Ishikawa (cell line): ENCODE measurements around the gene FGGY.

ENCODE experiments used
- CEBPB ChIP-seq: IDR thresholded peaks from 2 replicates; pipeline ENCODE4 v1.6.1; 2012
- CREB1 ChIP-seq: IDR thresholded peaks from 2 replicates; pipeline ENCODE4 v1.6.1; 2012; ENCODE audit warnings: low read depth
- EGR1 ChIP-seq: IDR thresholded peaks from 2 replicates; pipeline ENCODE4 v1.6.1; 2012
- EP300 ChIP-seq: IDR thresholded peaks from 2 replicates; pipeline ENCODE4 v1.6.1; 2012; ENCODE audit warnings: borderline replicate concordance
- FOXM1 ChIP-seq: IDR thresholded peaks from 2 replicates; pipeline ENCODE4 v1.6.1; 2012; ENCODE audit warnings: low read depth, borderline replicate concordance
- MAX ChIP-seq: IDR thresholded peaks from 2 replicates; pipeline ENCODE4 v1.6.1; 2012
- NFIC ChIP-seq: IDR thresholded peaks from 2 replicates; pipeline ENCODE4 v1.6.1; 2012
- RAD21 ChIP-seq: IDR thresholded peaks from 2 replicates; pipeline ENCODE4 v1.6.1; 2012; ENCODE audit warnings: low read depth
- TAF1 ChIP-seq: IDR thresholded peaks from 2 replicates; pipeline ENCODE4 v1.6.1; 2012; ENCODE audit warnings: low read depth, mild to moderate bottlenecking
- TCF12 ChIP-seq: IDR thresholded peaks from 2 replicates; pipeline ENCODE4 v1.6.1; 2012; ENCODE audit warnings: low read depth
- TEAD4 ChIP-seq: IDR thresholded peaks from 2 replicates; pipeline ENCODE4 v1.6.1; 2012
- USF1 ChIP-seq: IDR thresholded peaks from 2 replicates; pipeline ENCODE4 v1.6.1; 2012
- YY1 ChIP-seq: IDR thresholded peaks from 2 replicates; pipeline ENCODE4 v1.6.1; 2012; ENCODE audit warnings: low read depth
- ZBTB7A ChIP-seq: IDR thresholded peaks from 2 replicates; pipeline ENCODE4 v1.6.1; 2012; ENCODE audit warnings: low read depth
- TF ChIP-seq, protein P1 (sequence below): IDR thresholded peaks from 2 replicates; pipeline ENCODE4 v1.6.1; 2012; ENCODE audit warnings: low read depth, mild to moderate bottlenecking

Gene FGGY

DNA sequence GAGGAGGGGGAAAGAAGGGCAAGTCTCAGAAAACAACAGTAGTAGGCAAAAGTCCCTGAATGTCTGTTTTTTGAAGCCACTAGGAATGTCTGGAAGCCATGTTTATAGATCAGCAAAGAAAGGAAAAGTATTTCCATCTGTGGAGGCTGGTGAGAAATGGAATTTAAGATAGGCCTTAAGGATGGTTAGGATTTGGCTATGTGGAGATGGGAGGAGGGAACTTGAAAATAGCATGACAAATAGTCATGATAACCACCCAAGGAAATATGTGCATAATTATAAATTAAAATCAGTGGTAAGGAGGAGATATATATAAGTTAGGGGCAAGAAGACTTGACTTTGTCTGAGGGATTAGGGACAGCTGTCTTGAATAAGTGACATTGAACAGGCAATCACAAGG, 33.8 kb upstream of the FGGY start:
- TF ChIP-seq EP300 (no peak), RAD21 (no peak), CREB1 (no peak), MAX (no peak), CEBPB (no peak), TAF1 (no peak), EGR1 (no peak), USF1 (no peak), FOXM1 (no peak)
- TF ChIP-seq, protein P1, sequence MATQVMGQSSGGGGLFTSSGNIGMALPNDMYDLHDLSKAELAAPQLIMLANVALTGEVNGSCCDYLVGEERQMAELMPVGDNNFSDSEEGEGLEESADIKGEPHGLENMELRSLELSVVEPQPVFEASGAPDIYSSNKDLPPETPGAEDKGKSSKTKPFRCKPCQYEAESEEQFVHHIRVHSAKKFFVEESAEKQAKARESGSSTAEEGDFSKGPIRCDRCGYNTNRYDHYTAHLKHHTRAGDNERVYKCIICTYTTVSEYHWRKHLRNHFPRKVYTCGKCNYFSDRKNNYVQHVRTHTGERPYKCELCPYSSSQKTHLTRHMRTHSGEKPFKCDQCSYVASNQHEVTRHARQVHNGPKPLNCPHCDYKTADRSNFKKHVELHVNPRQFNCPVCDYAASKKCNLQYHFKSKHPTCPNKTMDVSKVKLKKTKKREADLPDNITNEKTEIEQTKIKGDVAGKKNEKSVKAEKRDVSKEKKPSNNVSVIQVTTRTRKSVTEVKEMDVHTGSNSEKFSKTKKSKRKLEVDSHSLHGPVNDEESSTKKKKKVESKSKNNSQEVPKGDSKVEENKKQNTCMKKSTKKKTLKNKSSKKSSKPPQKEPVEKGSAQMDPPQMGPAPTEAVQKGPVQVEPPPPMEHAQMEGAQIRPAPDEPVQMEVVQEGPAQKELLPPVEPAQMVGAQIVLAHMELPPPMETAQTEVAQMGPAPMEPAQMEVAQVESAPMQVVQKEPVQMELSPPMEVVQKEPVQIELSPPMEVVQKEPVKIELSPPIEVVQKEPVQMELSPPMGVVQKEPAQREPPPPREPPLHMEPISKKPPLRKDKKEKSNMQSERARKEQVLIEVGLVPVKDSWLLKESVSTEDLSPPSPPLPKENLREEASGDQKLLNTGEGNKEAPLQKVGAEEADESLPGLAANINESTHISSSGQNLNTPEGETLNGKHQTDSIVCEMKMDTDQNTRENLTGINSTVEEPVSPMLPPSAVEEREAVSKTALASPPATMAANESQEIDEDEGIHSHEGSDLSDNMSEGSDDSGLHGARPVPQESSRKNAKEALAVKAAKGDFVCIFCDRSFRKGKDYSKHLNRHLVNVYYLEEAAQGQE = no peak

DNA sequence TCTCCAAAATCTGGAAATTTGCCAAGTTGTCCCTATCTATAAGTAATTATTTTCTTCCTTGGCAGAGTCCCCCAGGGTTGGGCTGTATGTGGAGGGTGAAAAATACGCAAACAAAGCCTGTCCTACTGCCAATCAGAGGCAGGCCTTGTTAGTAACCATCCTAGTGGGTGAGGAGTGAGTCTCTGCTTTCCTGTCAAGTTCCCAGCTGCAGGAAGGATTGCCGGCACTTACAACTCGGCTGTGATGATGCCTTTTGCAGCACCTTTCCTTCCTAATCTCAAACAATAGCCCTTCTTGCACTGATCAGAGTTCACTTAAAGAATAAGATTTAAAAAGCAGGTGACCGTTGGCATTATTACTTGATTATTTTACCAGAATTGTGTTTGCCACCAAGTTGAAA, 31.3 kb upstream of the FGGY start:
- no peak for TF ChIP-seq CREB1

DNA sequence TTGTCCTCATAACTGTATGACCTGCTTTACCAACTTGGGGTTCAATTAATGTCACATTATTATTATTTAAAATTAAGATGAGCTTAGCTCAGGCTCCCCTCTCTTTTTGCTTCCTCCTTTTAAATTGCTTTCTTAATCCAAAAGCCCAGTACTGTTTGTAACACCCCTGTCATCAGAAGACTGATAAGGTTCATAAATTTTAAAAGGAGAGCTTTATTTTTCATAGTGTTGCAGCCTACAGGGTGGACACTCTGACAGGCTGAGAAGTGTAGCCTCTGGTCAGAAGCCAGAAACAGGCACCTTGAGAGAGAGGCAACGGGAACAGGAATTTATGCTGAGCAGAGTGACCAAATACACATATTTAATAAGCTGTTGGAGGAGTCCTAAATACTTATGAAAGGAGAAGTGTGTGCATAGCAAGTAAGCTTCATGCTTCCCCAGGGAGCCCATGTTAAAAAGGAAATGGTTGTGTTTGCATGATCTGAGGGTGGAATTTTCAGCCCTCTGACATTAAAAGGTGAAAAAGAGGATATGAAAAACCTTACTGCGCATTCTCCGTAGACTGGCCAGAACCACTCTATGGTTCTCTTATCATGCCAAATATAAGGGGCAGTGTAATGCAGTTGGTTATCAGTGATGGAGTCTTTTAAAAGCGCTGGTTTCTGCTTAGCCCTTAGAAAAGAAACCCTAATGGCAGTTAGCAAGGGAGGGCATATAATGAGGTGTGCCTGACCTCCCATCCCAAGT, 30.5 kb upstream of the FGGY start:
- TF ChIP-seq RAD21 = no peak
- no peak for TF ChIP-seq EP300
- no peak for TF ChIP-seq ZBTB7A
- TF ChIP-seq TEAD4 = no peak
- TF ChIP-seq YY1 = no peak
- TF ChIP-seq CREB1 = no peak
- TF ChIP-seq, protein P1 = no peak
- TF ChIP-seq MAX = no peak
- no peak for TF ChIP-seq FOXM1
- TF ChIP-seq EGR1 = no peak
- no peak for TF ChIP-seq USF1
- no peak for TF ChIP-seq TCF12
- TF ChIP-seq CEBPB = no peak
- TF ChIP-seq NFIC = no peak
- TF ChIP-seq TAF1 = no peak

GRCh38 chr1:59266927-59267293, 30.0 kb upstream of the FGGY start:
- TF ChIP-seq CREB1 = no peak
- no peak for TF ChIP-seq TAF1
- no peak for TF ChIP-seq USF1
- TF ChIP-seq YY1 = no peak
- TF ChIP-seq MAX = no peak
- no peak for TF ChIP-seq CEBPB
- no peak for TF ChIP-seq EP300

GRCh38 chr1:59268406-59268805, 28.5 kb upstream of the FGGY start:
- TF ChIP-seq RAD21 = no peak
- no peak for TF ChIP-seq CREB1
- no peak for TF ChIP-seq EGR1
- TF ChIP-seq FOXM1 = no peak
- TF ChIP-seq, protein P1 = no peak
- TF ChIP-seq TAF1 = no peak
- TF ChIP-seq NFIC = no peak
- TF ChIP-seq ZBTB7A = no peak
- TF ChIP-seq EP300 = no peak
- no peak for TF ChIP-seq TCF12
- no peak for TF ChIP-seq CEBPB
- no peak for TF ChIP-seq YY1
- no peak for TF ChIP-seq TEAD4
- TF ChIP-seq MAX = no peak
- no peak for TF ChIP-seq USF1
